GM23338 (cell line): ENCODE data around the gene PLPPR5. TPM values are rescaled to one million over a fixed set of nuclear protein-coding genes. Genes with fewer than 3 reads are reported as not detected.

Experiments
- ATAC-seq: fragments of 200-7000 bp; cut with Tn5 transposase; 3 replicates; pipeline ENCODE4 v1.9.1; 2020
- DNase-seq: peaks from one replicate; pipeline ENCODE4 v3.0.0-alpha.2; 2015; ENCODE audit warnings: low spot score
- H2AFZ ChIP-seq: fragments of 200-600 bp; sonication (generic); 2 replicates; pipeline ENCODE4 v1.8.0; 2016; ENCODE audit warnings: antibody characterized with exemption, mild to moderate bottlenecking, moderate library complexity
- H3F3A ChIP-seq: fragments of 200-600 bp; sonication (generic); replicated peaks from 2 replicates; pipeline ENCODE4 v1.8.0; 2017; ENCODE audit warnings: antibody characterized with exemption, mixed run types, low read depth
- H3K27ac ChIP-seq: fragments of 200-600 bp; sonication (generic); 2 replicates; pipeline ENCODE4 v1.6.1; 2016; ENCODE audit warnings: low read depth
- H3K27me3 ChIP-seq: fragments of 200-600 bp; sonication (generic); 2 replicates; pipeline ENCODE4 v1.8.0; 2016; ENCODE audit warnings: mild to moderate bottlenecking, mixed run types, moderate library complexity; ENCODE audit not compliant: insufficient read depth
- H3K36me3 ChIP-seq: fragments of 200-600 bp; sonication (generic); 2 replicates; pipeline ENCODE4 v1.8.0; 2016; ENCODE audit warnings: mild to moderate bottlenecking; ENCODE audit not compliant: insufficient read depth
- H3K4me1 ChIP-seq: fragments of 200-600 bp; sonication (generic); 2 replicates; pipeline ENCODE4 v1.8.0; 2016; ENCODE audit warnings: mild to moderate bottlenecking, moderate library complexity; ENCODE audit not compliant: insufficient read depth
- H3K4me2 ChIP-seq: fragments of 200-600 bp; sonication (generic); 2 replicates; pipeline ENCODE4 v1.7.1; 2017; ENCODE audit warnings: mixed run types
- H3K4me3 ChIP-seq: fragments of 200-600 bp; sonication (generic); 2 replicates; pipeline ENCODE4 v1.6.1; 2016; ENCODE audit warnings: mixed run types
- H3K79me2 ChIP-seq: fragments of 200-600 bp; sonication (generic); replicated peaks from 2 replicates; pipeline ENCODE4 v1.8.0; 2017; ENCODE audit warnings: mild to moderate bottlenecking; ENCODE audit not compliant: insufficient read depth
- H3K9me2 ChIP-seq: fragments of 200-600 bp; sonication (generic); 2 replicates; pipeline ENCODE4 v1.8.0; 2017; ENCODE audit not compliant: insufficient read depth
- H4K20me1 ChIP-seq: fragments of 200-600 bp; sonication (generic); replicated peaks from 2 replicates; pipeline ENCODE4 v1.8.0; 2017; ENCODE audit warnings: mild to moderate bottlenecking; ENCODE audit not compliant: insufficient read depth
- H3K27ac Mint-ChIP-seq: 2 replicates; pipeline ENCODE4 v1.8.0; 2020; ENCODE audit warnings: inconsistent platforms, mild to moderate bottlenecking, moderate library complexity, mixed read lengths
- H3K27me3 Mint-ChIP-seq: 3 replicates; pipeline ENCODE4 v1.8.0; 2022; ENCODE audit warnings: low read depth, mild to moderate bottlenecking, moderate library complexity, mixed read lengths, inconsistent platforms; ENCODE audit not compliant: insufficient read depth, poor library complexity
- H3K36me3 Mint-ChIP-seq: 3 replicates; pipeline ENCODE4 v1.8.0; 2021; ENCODE audit warnings: low read depth, mild to moderate bottlenecking, inconsistent platforms, moderate library complexity, mixed read lengths
- H3K4me1 Mint-ChIP-seq: 3 replicates; pipeline ENCODE4 v1.8.0; 2020; ENCODE audit warnings: mild to moderate bottlenecking, inconsistent platforms, mixed read lengths
- H3K4me3 Mint-ChIP-seq: 3 replicates; pipeline ENCODE4 v1.8.0; 2021; ENCODE audit warnings: moderate library complexity, mild to moderate bottlenecking, inconsistent platforms, mixed read lengths
- H3K9me3 Mint-ChIP-seq: 3 replicates; pipeline ENCODE4 v1.8.0; 2020; ENCODE audit warnings: moderate library complexity, mild to moderate bottlenecking, inconsistent platforms, mixed read lengths
- CREB1 ChIP-seq: fragments of 250-450 bp; sonication (Bioruptor Pico); IDR thresholded peaks from 2 replicates; pipeline ENCODE4 v1.5.0; 2020; ENCODE audit warnings: low read depth, mild to moderate bottlenecking, moderate library complexity
- CTCF ChIP-seq, 2 experiments: fragments of 200-600 bp in 1 of 2; sonication (generic) in 1 of 2; conservative IDR thresholded peaks; 2 replicates each; pipeline versions ENCODE4 v1.5.1 to v1.6.1; 2016 to 2017; ENCODE audit warnings: antibody characterized with exemption in 2 of 2, low read depth in 2 of 2, mild to moderate bottlenecking in 2 of 2, moderate library complexity in 1 of 2
- ETS1 ChIP-seq: IDR thresholded peaks from 2 replicates; pipeline ENCODE4 v1.6.1; 2016; ENCODE audit warnings: antibody characterized with exemption
- EZH2 ChIP-seq: fragments of 200-600 bp; sonication (generic); IDR thresholded peaks from one replicate; pipeline ENCODE4 v1.8.0; 2017; ENCODE audit warnings: antibody characterized with exemption, mild to moderate bottlenecking, low read depth; ENCODE audit not compliant: unreplicated experiment
- EZH2phosphoT487 ChIP-seq: fragments of 200-600 bp; sonication (generic); IDR thresholded peaks from one replicate; pipeline ENCODE4 v1.8.1; 2018; ENCODE audit warnings: antibody characterized with exemption; ENCODE audit not compliant: unreplicated experiment
- JUNB ChIP-seq: IDR thresholded peaks from one replicate; pipeline ENCODE4 v1.6.1; 2016; ENCODE audit warnings: antibody characterized with exemption; ENCODE audit not compliant: unreplicated experiment
- NANOG ChIP-seq: IDR thresholded peaks from 2 replicates; pipeline ENCODE4 v1.6.1; 2016; ENCODE audit warnings: antibody characterized with exemption, borderline replicate concordance
- POLR2AphosphoS5 ChIP-seq: IDR thresholded peaks from 2 replicates; pipeline ENCODE4 v1.6.1; 2016; ENCODE audit warnings: antibody characterized with exemption, low read depth
- REST ChIP-seq: IDR thresholded peaks from one replicate; pipeline ENCODE4 v1.6.1; 2018; ENCODE audit warnings: antibody characterized with exemption; ENCODE audit not compliant: unreplicated experiment
- ZNF114 ChIP-seq: fragments of 250-450 bp; sonication (Bioruptor Pico); IDR thresholded peaks from 2 replicates; pipeline ENCODE4 v1.5.0; 2020; ENCODE audit warnings: mild to moderate bottlenecking, moderate library complexity
- ZNF331 ChIP-seq: fragments of 250-450 bp; sonication (Bioruptor Pico); IDR thresholded peaks from 2 replicates; pipeline ENCODE4 v1.5.0; 2020; ENCODE audit warnings: low read depth, mild to moderate bottlenecking, moderate library complexity
- polyA plus RNA-seq: library from polyadenylated mRNA; unstranded; fragments of >200 nt; fragmentation: Nextera tagmentation; extraction: Ambion mirVana; gene quantifications from 2 replicates; pipeline ENCODE4 v1.2.1, GENCODE V29; 2016
- total RNA-seq: library from RNA; depleted of rRNA; stranded (reverse); fragments of >200 nt; shearing (Covaris generic); gene quantifications from 2 replicates; pipeline ENCODE4 v1.2.3, GENCODE V29; 2014

The PLPPR5 gene
- total and polyA plus RNA-seq, 2 experiments from 2014 or later = 3.2 to 4.2 TPM

- TF ChIP-seq ETS1 (no peak), EZH2phosphoT487 (no peak), ZNF114 (CRISPR knock-in tag) (no peak), ZNF331 (CRISPR knock-in tag) (no peak), JUNB (no peak), NANOG (no peak), REST (no peak), POLR2AphosphoS5 (no peak), CREB1 (no peak), EZH2 (no peak)
Measured at GRCh38 chr1:98908980-98909379, 95.7 kb downstream of the PLPPR5 start (continued).

GRCh38 chr1:98906809-98907208, 97.9 kb downstream of the PLPPR5 start:
- Histone ChIP-seq H2AFZ (no peak overlapping the region), H3K27ac (no peak overlapping the region), H3F3A (no peaks in the 10 kb centered on the region), H3K4me3 (no peak overlapping the region), H3K79me2 (no peaks in the 10 kb centered on the region), H3K9me2 (no peaks in the 10 kb centered on the region), H3K4me1 (no peaks in the 10 kb centered on the region), H3K36me3 (no peaks in the 10 kb centered on the region), H4K20me1 (no peaks in the 10 kb centered on the region; the same call in 1 of the 2 replicates), H3K27me3 (no peaks in the 10 kb centered on the region), H3K4me2 (no peak overlapping the region)
- DNase-seq (no peak), ATAC-seq (no peak)
- no peak for TF ChIP-seq POLR2AphosphoS5
- no peak for TF ChIP-seq NANOG
- Mint-ChIP-seq H3K9me3 (no peaks in the 10 kb centered on the region), H3K4me1 (no peaks in the 10 kb centered on the region), H3K27me3 (no peaks in the 10 kb centered on the region), H3K36me3 (no peaks in the 10 kb centered on the region), H3K4me3 (no peak overlapping the region), H3K27ac (no peak overlapping the region)

GRCh38 chr1:98906361-98906760, 98.3 kb downstream of the PLPPR5 start:
- Histone ChIP-seq H2AFZ (no peak overlapping the region), H3K27me3 (no peaks in the 10 kb centered on the region), H3K79me2 (no peaks in the 10 kb centered on the region), H3K4me1 (no peaks in the 10 kb centered on the region), H4K20me1 (no peaks in the 10 kb centered on the region; the same call in 1 of the 2 replicates), H3K36me3 (no peaks in the 10 kb centered on the region), H3F3A (no peaks in the 10 kb centered on the region), H3K4me3 (no peak overlapping the region), H3K4me2 (no peak overlapping the region), H3K27ac (no peak overlapping the region), H3K9me2 (no peaks in the 10 kb centered on the region)
- no peak for ATAC-seq
- Mint-ChIP-seq H3K4me1 (no peaks in the 10 kb centered on the region), H3K36me3 (no peaks in the 10 kb centered on the region), H3K9me3 (no peaks in the 10 kb centered on the region), H3K27ac (no peak overlapping the region), H3K27me3 (no peaks in the 10 kb centered on the region), H3K4me3 (no peak overlapping the region)
- TF ChIP-seq POLR2AphosphoS5 = no peak
- no peak for TF ChIP-seq EZH2
- no peak for TF ChIP-seq EZH2phosphoT487
- TF ChIP-seq CTCF (conservative IDR thresholded peaks at IDR 0.05; ENCODE audit: low read depth in 2 of 2) = no peak
- no peak for TF ChIP-seq ZNF114 (CRISPR knock-in tag)
- TF ChIP-seq REST = no peak
- TF ChIP-seq JUNB = no peak
- TF ChIP-seq NANOG = no peak
- DNase-seq = no peak
